ENCODE data around the gene APBB1IP.

- TF ChIP-seq SUZ12 (IDR thresholded peaks at IDR 0.05; ENCODE audit: extremely low read depth, insufficient read depth, insufficient read length), result no peak
- no peak for TF ChIP-seq ZNF274 (IDR thresholded peaks at IDR 0.05; ENCODE audit: low read depth, low read length)
- no peak for TF ChIP-seq YY1 (IDR thresholded peaks at IDR 0.05; ENCODE audit: insufficient read depth, insufficient read length)
Observed at GRCh38 chr10:26486990-26487850, 49.1 kb downstream of the APBB1IP start.
